Medulla oblongata (tissue), 1 donor: ENCODE measurements around the gene CDHR1.

ENCODE experiments used
- DNase-seq: peaks from one replicate; pipeline ENCODE4 v3.0.0-alpha.2; 2015; ENCODE audit errors: extremely low spot score

The CDHR1 gene

DNA sequence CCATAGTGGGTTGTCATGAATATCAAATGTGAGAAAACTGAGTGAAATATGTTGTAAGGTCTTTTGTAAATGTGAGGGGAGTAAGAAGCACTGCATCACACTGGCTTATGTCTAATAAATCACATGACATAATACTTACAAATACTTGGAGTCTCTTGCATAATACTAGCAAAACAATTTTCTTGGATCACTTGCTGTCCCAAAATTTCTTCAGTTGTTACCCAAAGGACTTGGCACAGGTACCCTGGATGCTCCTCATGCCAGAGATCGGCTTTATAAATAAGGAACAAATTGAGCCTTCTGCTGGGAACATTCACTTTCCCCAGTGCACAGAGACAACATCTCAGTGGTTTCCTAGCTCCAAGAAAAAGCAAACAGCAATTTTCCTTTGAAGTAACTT lies 36.0 kb downstream of the CDHR1 start:
- no peak for DNase-seq

DNA sequence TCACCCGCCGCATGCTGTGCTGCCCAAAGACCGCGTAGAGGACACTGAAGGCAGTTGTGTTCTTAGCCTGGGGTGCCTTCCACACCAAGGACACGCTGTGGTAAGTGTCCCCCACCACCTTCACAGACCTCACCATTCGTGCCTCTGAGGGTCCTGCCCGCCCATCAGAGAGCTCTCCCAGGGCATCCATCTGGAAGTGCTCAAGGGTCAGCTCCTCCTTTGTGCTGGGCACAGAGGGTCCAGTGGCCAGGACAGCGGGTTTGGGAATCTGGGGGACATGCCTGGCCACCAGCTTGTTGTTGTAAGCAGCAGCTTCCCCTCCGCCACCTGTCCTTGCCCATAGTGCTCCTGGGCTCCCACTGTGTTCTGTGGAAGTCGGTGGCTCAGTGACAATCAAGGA lies 38.0 kb downstream of the CDHR1 start:
- DNase-seq = no peak

DNA sequence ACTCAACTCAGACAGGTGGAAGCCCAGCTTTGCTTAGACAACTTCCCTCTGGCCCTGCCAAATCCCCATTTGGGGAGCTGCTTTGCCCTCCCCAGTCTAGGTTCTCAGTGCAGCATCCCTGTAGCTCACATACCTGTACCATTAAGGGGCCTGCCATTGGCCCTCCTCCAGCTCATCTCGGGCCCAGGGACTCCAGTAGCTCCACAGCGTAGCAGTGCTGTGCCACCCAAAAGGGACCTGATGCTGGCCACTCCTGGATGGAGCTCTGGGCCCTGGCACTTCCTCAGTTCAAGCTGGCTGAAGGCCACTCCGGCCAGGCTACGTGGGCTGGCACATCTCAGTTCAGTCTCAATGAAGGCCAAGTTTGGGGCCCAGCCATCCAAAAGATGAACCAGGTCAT lies 39.6 kb downstream of the CDHR1 start:
- no peak for DNase-seq

DNA sequence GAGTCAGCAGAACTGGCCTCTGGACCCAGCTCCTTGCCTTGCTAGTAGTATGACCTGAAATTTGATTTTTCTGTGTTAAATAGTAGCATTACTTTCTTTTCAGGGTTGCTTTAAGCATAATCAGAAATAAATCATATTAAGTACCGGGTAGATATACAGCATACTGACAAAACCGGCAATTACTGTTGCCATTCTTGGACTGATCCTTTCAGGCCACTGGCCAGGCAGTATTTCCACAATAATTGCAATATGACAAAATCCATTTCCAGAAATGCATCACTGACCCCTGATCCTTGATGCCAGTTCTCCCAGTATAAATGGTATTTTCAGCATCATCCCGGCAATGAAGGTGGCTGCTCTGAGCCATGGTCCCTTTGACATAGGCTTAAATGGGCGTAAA lies 40.1 kb downstream of the CDHR1 start:
- no peak for DNase-seq

DNA sequence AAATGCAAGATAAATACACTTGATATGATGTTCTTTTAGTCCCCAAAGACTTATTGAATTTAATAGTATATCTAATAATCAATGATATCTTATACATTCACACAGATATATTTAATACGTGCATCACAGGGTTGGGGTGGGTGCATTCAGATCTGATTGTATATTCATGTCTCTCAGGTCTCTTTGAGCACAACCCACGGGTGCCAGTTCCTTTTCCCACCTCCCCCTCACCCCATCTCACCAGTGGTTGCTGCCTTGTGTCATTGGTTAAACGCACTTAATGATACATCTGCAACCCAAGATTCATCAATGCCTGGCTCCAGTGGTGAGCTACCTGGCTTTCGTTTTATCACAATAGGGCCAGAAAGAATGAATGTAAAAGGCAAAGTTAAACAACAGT lies 40.8 kb downstream of the CDHR1 start:
- DNase-seq = no peak

DNA sequence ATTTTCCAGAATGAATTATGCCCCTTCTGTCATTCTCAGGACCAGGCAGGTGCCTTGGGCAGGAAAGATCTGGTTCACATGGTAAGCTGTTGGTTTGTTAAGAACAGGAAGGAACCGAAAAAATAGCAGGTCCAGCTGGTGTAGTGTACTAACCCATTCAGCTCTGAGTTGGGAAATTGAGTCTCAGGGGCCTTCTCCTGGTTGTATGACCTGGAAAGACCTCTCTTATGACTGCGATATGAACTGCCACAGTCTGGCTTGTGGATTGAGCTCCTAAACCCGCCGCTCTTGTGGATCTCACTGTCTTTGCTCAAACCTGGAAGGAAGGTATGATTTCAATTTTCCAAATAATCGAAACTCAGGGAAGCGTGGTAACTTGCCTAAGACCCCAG lies 42.5 kb downstream of the CDHR1 start:
- DNase-seq = no peak

DNA sequence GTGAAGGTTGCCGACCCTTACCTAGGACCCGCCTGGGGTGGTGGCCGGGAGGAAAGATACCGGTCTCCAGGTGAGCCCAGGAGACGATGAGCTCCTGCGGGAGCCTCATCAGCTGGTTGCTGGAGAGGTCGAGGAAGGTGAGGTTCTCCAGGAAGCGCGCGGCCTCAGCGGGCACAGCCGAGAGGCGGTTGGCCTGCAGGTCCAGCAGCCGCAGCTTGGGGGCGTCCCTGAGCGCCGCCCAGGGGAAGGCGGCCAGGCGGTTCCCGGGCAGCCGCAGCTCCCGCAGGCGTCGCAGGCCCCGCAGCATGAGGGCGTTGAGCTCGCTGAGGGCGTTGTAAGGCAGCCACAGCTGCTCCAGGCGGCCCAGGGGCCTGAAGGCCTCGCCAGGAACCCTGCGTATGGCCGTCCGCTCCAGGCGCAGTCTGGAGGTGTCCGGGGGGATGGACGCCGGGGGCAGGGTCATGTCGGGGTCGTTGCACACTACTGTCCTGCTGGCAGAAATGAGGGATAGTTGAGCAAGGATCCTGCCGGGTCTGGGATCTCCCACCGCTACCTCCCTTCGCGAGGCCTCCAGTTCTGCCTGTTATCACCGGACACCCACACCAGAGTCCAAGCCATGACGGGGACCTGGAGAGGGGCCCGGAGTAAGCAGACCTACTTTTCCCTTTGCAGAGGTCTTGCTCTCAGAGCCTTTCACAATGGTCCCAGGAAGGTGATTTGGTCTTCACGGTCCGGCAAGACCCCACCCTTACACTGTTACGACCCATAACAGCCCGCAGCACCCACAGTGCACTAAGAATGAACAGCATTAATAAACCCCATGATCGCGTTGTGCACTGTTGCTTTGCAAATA lies 43.1 kb downstream of the CDHR1 start:
- DNase-seq = no peak

DNA sequence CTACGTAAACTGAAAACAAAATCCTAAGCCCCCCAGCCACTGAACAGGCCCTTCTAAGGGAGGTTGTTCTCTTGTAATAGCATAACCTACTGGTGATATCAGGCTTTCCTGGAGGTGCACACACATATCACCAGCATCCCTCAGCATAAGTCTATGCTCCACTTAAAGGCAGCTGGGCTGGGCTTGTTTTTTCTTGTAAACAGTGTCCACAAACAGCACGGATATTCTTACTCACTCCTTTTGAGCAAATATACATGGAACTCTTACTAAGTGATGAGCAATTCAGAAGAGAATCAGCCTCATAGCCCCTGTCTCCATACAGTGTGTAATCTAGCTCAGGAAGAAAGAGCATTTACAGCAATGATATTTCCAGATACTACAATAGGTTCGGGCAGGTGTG lies 44.6 kb downstream of the CDHR1 start:
- no peak for DNase-seq

DNA sequence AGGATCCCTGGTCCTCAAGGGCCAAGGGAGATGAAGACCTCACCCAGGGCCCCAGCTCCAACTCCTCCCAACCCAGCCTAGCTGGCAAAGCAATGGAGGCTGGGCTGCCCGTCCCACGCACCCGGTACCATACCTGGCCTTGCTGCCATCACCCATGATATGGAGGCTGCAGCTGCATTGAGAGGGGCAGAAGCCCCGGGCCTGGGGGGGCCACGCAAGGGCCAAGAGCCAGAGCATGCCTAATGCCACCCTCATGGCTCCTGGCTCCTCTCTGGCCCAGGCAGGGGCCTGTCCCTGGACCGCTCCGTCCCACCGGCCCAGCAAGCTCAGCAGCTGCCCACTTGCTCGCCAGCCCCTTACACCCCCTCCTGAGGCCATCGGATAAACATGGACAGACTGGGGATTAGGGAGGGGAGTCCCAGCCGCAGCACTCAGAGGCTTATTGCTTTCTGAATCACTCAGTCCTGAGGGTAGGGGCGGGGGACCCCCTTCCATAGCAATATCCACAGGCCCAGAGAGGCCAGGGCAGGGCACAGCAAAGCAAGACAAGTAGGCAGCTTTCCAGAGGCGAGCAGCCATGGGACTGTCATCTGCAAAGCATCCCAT lies 47.0 kb downstream of the CDHR1 start, which contains the start of gene LRIT1:
Gene LRIT1, minus strand, starts transcription at position 362 of the 606 bp plus-strand sequence. Its CDS starts 107 bp downstream, at position 255.
- DNase-seq = no peak

DNA sequence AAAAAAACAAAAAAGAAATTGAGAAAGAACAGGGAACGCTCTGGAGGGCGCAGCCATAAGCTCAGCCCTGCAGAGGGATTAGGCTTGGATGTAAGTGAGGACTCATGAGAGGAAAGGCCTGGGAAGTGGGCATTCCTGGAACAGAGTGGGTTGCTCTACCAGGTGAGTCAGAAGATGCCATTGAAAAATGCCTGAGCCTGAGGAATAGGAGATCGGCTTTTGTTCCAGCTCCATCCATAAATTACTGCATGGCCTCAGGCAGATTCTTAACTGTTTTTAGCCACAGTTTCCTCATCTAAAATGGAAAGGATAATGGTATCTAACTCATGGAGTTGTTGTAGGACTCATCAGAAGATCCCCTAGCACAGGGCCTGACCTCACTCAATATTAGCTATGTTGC lies 49.4 kb downstream of the CDHR1 start:
- no peak for DNase-seq

DNA sequence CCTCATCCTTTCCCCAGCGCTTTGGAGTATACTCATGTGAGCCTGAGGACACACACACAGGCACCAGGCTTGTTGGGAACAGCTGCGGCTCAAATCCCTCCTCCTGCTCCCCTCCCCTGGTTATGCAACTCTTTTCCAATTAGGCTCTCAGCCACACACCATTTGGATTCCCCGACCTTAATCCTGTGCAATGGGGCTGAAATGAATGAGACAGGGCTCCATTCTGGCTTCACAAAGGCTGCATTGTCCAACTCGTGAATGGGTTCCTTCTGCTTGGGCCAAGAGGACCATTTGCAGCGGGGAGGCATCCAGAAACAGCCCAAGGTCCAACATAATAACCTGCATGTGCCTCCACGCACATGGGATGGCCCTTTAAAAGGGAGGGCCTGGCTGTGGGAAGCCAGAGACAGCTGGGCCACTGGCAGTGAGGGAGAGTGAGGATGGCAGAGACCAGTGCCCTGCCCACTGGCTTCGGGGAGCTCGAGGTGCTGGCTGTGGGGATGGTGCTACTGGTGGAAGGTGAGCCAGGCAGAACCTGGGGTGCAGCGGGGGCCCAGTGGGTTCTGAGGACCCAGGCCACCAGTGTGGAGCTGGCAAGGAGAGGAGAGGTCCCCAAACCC lies 50.4 kb downstream of the CDHR1 start, which contains the start of gene RGR:
Gene RGR, plus strand, starts transcription at position 403 of the 620 bp plus-strand sequence. Its CDS starts 38 bp downstream, at position 441.
- DNase-seq = peak; percentile 99

DNA sequence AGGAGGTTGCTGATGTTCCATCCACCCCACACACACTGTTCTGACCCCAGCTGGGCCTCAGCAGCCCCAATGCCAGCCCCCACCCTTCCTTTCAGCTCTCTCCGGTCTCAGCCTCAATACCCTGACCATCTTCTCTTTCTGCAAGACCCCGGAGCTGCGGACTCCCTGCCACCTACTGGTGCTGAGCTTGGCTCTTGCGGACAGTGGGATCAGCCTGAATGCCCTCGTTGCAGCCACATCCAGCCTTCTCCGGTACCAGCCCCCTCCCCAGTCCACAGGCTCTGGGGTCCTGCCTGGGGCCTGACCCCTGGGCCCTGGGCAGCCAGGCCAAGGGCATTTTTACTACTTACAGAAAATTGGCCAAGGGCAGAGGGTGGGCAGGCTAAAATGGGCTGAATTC lies 53.2 kb downstream of the CDHR1 start:
- DNase-seq = no peak

DNA sequence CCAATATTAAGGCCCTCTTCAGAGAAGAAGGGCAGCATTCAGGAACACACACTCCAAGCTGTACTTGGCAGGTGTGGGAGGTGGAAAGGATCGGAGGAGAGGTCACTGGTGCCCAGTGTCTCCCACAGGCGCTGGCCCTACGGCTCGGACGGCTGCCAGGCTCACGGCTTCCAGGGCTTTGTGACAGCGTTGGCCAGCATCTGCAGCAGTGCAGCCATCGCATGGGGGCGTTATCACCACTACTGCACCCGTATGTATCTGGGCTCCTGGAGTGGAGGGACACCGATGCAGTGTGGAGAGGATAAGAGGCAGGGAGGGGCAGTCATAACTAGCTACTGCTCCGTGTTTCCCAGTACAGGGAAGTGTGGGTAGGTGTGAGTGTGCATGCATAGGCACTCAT lies 54.5 kb downstream of the CDHR1 start:
- no peak for DNase-seq

DNA sequence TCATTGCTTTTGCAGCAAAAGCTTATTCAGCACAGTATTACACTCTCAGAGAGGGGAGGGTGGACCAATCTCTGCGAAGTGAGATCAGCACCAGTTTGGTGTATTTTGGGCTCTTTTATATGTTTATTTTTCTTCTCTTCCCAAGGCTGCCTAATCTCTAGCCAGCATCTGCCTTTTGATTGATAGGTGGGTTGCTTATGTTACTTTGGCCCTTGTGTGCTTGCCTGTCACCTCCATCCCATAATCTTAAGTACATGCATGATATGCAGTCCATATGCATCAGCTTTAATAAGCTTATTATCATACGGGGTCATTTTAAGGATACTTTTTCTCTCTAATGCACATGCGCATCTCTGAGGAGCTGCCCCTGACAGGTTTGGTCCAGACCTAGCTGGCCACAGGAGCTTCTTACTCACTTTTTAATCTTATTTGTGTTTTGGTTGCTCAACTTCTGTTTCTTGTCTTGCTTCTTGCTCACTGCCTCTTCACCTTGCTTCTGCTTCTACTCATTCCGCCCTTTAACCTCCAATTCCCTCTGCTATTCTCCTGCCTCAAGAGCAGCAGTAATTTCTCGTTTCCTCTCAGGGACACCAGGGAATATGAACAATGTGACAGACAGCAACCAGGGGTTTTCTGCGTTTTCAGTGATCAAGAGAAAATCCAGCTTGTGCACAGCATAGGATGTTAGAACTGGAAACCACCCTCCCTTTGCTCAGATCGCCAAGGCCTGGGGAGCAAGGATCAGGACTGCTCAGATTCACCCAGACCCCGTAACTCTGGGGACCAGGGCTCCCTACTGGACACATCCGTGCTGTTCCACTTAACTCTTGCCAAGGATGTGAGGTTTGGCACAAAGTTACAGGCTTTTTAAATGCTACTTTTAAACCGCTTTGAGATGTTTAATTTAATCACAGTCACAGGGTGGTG lies 60.5 kb downstream of the CDHR1 start:
- no peak for DNase-seq

DNA sequence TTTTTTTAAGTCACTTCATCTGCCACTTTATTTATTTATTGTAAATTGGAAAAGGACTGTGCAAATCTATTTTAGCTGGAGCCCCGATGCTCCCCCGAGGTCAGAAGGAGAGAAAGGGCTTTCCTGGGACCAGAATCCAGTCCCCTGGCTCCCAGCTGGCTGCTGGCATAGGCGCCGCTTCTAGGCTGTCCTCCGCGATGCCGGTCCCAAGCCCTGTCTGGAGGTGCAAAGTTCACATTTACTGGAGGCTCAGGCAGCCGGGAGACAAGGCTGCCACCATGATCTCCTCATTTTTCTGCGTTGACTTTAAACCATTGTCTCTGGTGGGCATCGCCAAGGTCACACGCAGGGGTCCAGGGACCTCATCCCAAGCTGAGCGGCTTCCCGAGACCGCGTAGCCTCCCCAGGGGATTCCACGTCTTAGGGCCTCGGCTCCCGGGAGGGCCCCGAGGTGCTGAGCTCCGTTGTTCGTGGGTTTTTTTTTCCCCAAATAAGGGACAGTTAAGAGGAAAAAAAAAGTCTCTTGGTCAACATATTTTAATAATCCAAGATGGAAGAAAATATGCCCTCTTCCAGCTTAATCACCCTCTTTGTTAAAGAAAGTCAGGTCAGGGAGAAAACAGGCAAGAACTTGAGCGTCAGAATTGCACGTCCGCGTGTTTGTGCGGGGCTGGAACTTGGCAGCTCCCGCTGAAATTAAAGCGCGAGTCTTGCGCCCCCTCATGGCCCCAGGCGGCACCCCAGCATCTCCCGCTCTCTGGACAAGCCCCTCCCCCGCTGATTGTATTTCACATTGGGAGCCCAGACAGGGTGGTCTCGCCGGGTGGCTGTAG lies 62.4 kb downstream of the CDHR1 start:
- DNase-seq = peak; percentile 67

DNA sequence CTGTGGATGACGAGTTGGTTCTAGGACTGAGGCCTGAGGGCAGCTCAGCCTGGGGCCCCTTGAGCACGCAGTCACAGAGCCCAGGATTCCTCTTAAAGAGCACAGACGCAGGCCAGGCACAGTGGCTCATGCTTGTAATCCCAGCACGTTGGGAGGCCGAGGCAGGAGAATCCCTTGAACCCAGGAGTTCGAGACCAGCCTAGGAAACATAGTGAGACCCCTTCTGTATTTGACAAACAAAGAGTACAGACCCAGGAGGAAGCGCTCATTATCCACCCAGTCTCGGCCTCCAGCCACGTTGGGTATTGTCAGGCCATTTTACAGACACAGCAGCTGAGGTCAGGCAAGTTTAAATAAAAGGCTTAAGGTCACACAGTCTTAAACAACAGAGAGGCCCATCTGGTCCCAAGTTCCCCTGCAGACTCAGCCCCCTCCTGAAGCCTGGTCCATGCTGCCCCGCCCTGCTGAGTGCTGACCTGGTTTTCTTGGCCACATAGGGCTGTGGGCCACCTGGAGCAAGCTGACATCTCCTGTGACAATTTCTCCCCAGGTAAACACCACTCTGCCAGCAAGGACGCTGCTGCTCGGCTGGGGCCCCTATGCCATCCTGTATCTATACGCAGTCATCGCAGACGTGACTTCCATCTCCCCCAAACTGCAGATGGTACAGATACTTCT lies 63.1 kb downstream of the CDHR1 start:
- DNase-seq = no peak

DNA sequence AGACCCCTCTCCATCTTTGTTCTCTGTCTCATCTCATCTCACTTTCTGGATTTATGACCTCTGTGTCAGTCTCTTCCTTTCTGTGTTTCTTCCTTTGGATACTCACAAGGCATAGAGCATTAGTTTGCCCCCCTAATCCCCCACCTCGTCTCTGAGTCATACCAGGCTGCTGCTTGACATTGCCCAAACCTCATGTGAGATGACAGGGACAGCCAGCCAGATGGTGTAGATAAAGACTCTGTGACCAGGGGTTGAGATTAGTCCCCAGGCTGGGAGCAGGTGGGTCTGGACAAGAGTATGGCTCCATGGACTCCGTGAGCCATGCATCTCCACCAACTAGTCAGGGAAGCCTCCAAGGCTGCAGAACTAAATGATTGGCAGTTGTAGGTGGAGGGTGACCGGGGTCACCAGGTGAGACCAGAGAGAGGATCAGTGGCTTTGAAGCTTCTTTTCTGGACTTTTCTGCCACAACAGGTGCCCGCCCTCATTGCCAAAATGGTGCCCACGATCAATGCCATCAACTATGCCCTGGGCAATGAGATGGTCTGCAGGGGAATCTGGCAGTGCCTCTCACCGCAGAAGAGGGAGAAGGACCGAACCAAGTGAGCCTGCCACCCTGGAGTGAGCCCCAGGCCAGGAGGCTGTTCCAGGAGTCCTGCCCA lies 63.8 kb downstream of the CDHR1 start:
- no peak for DNase-seq

DNA sequence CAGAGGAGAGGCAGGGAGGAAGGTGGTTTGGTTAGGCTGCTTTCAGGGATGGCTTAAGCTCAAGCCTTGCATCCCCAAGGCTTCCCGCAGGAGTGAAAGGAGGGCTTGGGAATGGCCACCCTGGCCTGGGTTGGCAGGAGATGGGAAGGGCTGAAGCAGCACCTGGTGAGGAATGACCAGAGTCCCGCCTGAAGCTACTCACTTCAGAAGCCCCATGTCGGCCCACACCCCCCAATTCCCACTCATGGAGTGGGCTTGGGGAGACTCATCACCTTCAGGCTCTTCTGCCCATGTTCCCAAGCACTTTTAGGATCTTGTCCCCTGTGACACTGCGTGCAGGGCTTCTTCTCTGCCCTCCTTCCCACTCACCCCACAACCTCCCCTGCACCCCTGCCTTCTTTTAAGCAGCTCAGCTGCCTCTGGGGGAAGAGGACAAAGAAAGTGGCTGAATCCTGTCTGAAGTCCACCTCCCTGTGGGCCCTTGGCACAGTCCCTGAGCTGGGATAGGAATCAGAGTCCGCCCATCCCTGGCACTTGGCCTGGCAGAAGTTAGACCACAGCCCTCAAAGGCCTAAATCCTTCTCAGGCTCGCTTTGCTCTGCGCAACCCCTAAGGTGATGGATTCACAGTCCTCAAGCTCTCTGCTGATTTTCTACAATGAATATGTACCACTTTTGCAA lies 67.0 kb downstream of the CDHR1 start:
- peak; percentile 30 for DNase-seq
